Upper lobe of right lung (tissue), 1 donor: Measurements from ENCODE around the gene JMJD4. TPM values are rescaled to one million over a fixed set of nuclear protein-coding genes. Genes with fewer than 3 reads are reported as not detected.

Experiments used
- ATAC-seq: fragments of 200-7000 bp; cut with Tn5 transposase; one replicate; pipeline ENCODE4 v1.9.1; 2020; ENCODE audit warnings: mild to moderate bottlenecking, moderate library complexity
- DNase-seq: peaks from one replicate; pipeline ENCODE4 v3.0.0-alpha.2; 2020
- H3K27ac ChIP-seq: fragments of 200-600 bp; one replicate; pipeline ENCODE4 v1.8.0; 2022
- H3K27me3 ChIP-seq: fragments of 200-600 bp; one replicate; pipeline ENCODE4 v1.8.0; 2022; ENCODE audit warnings: mild to moderate bottlenecking
- H3K36me3 ChIP-seq: fragments of 200-600 bp; one replicate; pipeline ENCODE4 v1.8.0; 2022
- H3K4me1 ChIP-seq: fragments of 200-600 bp; one replicate; pipeline ENCODE4 v1.8.0; 2022
- H3K4me3 ChIP-seq: fragments of 200-600 bp; one replicate; pipeline ENCODE4 v1.8.0; 2022; ENCODE audit warnings: mild to moderate bottlenecking
- H3K9me3 ChIP-seq: fragments of 200-600 bp; one replicate; pipeline ENCODE4 v1.8.0; 2022
- intact Hi-C: fragments of 100-400 bp; cut with DNase I; formaldehyde crosslinking; loops from one replicate; pipeline ENCODE4 v1.11.0; 2022
- total RNA-seq: library from RNA; stranded (reverse); fragmentation: NEBNext Ultra II Directional; extraction: Animal tissue kit (Norgen Biotek cat#: 25700); gene quantifications from one replicate; pipeline ENCODE4 v1.2.1, GENCODE V29; 2021
- TF ChIP-seq, protein P1 (sequence below): fragments of 200-600 bp; IDR thresholded peaks from one replicate; pipeline ENCODE4 v1.8.0; 2022; ENCODE audit warnings: antibody characterized with exemption
- donor health status: DM: no; HTN: yes; CAD: no; lungs with severe emphysema.

JMJD4 gene
- total RNA-seq, 1 donor from 2014 or later: 15.1 TPM

GRCh38 chr1:227746676-227747075 is 11.6 kb upstream of the JMJD4 start:
- Histone ChIP-seq H3K27ac (no peak overlapping the region), H3K4me1 (no peaks in the 10 kb centered on the region), H3K9me3 (no peaks in the 10 kb centered on the region), H3K36me3 (peaks cover 22% of the 10 kb centered on the region), H3K4me3 (no peak overlapping the region), H3K27me3 (no peaks in the 10 kb centered on the region)
- TF ChIP-seq, protein P1, sequence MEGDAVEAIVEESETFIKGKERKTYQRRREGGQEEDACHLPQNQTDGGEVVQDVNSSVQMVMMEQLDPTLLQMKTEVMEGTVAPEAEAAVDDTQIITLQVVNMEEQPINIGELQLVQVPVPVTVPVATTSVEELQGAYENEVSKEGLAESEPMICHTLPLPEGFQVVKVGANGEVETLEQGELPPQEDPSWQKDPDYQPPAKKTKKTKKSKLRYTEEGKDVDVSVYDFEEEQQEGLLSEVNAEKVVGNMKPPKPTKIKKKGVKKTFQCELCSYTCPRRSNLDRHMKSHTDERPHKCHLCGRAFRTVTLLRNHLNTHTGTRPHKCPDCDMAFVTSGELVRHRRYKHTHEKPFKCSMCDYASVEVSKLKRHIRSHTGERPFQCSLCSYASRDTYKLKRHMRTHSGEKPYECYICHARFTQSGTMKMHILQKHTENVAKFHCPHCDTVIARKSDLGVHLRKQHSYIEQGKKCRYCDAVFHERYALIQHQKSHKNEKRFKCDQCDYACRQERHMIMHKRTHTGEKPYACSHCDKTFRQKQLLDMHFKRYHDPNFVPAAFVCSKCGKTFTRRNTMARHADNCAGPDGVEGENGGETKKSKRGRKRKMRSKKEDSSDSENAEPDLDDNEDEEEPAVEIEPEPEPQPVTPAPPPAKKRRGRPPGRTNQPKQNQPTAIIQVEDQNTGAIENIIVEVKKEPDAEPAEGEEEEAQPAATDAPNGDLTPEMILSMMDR: no peak
- intact Hi-C loops: no loop called here
- no peak for ATAC-seq
- no peak for DNase-seq

DNA sequence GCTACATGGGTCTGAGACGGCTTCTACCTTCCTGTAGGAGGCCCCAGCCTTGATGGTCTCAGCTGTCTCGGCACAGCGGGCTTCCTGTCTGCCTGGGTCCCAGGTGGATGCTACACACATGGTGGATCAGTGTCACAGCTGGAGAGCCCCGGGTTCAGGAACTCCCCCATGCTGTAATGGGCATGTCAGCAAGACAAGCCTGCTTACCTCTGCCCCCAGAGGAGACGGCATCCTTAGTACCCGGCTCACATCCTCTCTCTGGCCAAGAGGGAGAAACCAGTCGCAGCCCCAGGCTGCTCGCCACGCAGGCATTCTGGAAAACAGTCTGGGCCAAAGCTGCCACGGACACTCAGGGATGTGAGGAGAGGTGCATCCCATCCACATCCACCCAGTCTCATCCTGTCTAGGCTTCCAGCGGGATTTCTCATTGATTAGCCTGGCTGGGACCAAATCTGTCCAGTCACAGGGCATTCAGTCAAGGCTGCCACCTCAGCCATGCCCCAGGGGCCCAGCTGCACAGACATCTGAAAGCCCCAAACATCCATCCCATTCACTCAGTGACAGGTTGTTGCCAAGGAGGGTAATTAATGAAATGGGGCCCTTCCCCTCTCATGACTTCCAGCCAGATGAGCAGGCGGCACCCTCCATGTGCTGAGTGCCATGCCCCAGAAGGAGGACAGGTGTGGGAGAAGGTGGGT is 10.6 kb upstream of the JMJD4 start:
- Histone ChIP-seq H3K4me3 (no peak overlapping the region), H3K27ac (no peak overlapping the region), H3K4me1 (no peaks in the 10 kb centered on the region), H3K27me3 (no peaks in the 10 kb centered on the region), H3K9me3 (no peaks in the 10 kb centered on the region), H3K36me3 (peaks cover 16% of the 10 kb centered on the region)
- DNase-seq: no peak
- intact Hi-C loops: no loop called here
- TF ChIP-seq, protein P1: no peak
- ATAC-seq: no peak

DNA sequence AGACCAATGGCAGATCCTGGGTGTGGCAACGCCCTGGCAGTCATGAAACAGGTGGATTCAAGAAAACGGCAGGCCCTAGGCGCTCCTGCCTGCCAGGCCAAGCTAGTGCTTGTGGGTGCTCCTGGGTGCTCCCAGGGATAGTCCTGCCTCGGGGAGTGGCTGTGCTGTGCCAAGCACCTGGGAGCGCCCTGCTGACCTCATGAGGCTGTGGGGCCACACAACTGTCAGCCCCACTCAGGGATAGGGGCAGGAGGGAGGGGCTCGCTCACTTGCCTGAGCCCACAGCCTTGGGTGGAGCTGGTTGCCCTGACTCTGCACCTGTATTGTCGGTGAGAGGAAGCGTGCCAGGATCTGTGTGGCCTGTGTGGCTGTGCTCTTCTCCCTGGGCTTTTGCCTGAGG is 9.6 kb upstream of the JMJD4 start:
- no peak for DNase-seq
- Histone ChIP-seq H3K4me3 (no peak overlapping the region), H3K36me3 (peaks cover 15% of the 10 kb centered on the region), H3K27me3 (no peaks in the 10 kb centered on the region), H3K27ac (no peak overlapping the region), H3K9me3 (no peaks in the 10 kb centered on the region), H3K4me1 (no peaks in the 10 kb centered on the region)
- TF ChIP-seq, protein P1: no peak
- intact Hi-C loops: no loop called here
- no peak for ATAC-seq

- Histone ChIP-seq H3K27ac (no peak overlapping the region), H3K4me3 (no peak overlapping the region), H3K4me1 (no peaks in the 10 kb centered on the region), H3K36me3 (peaks cover 6% of the 10 kb centered on the region), H3K27me3 (no peaks in the 10 kb centered on the region), H3K9me3 (no peaks in the 10 kb centered on the region)
- DNase-seq (no peak), ATAC-seq (no peak)
- TF ChIP-seq, protein P1: no peak
- intact Hi-C loops: no loop called here
These were observed 7.9 kb upstream of the JMJD4 start for GRCh38 chr1:227742738-227743715.

DNA sequence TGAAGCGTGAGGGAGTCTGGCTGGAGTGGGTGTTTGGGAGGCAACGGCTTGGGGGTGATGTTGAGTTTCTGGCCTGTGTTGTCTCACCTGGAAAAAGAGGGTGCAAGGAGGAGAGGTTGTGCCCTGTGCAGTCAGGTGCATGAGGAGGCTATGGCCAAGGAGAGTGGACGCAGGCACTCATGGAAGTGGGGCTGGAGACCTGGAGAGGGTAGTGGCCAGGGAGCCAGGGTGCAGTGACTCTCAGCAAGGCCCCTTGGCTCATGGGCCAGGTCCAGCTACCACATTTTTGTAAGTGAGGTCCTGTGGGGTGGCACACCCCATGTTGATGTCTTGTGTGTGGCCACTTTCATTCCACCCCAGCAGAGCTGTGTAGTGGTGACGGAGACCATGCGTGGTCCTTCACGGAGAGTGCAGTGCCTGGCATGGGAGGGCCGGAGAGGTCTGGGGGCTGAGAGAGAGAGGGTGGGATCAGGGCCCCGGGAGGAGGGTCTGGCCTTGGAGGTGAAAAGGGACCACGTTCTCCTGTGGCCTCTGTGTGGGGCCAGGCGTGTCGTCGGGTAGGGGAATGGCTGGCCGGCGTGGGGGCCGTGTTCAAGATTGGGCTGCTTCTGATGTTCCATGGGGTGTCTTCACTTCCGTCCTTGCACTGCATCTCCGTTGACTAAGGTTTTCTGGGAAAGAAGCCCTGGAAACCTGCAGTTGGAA is 6.2 kb upstream of the JMJD4 start:
- no peaks in the 10 kb centered on the region for H3K36me3 ChIP-seq
- H3K27ac ChIP-seq: no peak overlapping the region
- ATAC-seq (no peak), DNase-seq (no peak)
- TF ChIP-seq, protein P1: no peak
- intact Hi-C loops: no loop called here
- no peaks in the 10 kb centered on the region for H3K9me3 ChIP-seq
- no peak overlapping the region for H3K4me3 ChIP-seq
- no peaks in the 10 kb centered on the region for H3K27me3 ChIP-seq
- H3K4me1 ChIP-seq: no peaks in the 10 kb centered on the region
